Hepatic stellate cell (primary cell): ENCODE results near the gene TRMT44.

Experiments used
- DNase-seq: peaks from one replicate; pipeline ENCODE4 v3.0.0; 2011; ENCODE audit warnings: low spot score

The TRMT44 gene

GRCh38 chr4:8514391-8514790, 73.8 kb downstream of the TRMT44 start:
- DNase-seq: no peak

- peak; percentile 79 for DNase-seq
Observed at GRCh38 chr4:8515316-8516060, 74.9 kb downstream of the TRMT44 start.

GRCh38 chr4:8516061-8516573, 75.5 kb downstream of the TRMT44 start:
- no peak for DNase-seq

GRCh38 chr4:8516996-8517550, 76.5 kb downstream of the TRMT44 start:
- no peak for DNase-seq

GRCh38 chr4:8517946-8518345, 77.4 kb downstream of the TRMT44 start:
- no peak for DNase-seq

- DNase-seq: no peak
Observed at GRCh38 chr4:8522160-8523120, 81.9 kb downstream of the TRMT44 start.

- no peak for DNase-seq
Observed at GRCh38 chr4:8523175-8523574, 82.6 kb downstream of the TRMT44 start.

- no peak for DNase-seq
Observed at GRCh38 chr4:8523766-8524165, 83.2 kb downstream of the TRMT44 start.

GRCh38 chr4:8524595-8525382, 84.2 kb downstream of the TRMT44 start:
- DNase-seq: no peak

- DNase-seq: peak; percentile 66
Observed at GRCh38 chr4:8525383-8526120, 85.0 kb downstream of the TRMT44 start.
